Retinal pigment epithelial cell (primary cell): ENCODE results near the gene TBL1X.

Experiments used
- DNase-seq: peaks from one replicate; pipeline ENCODE4 v3.0.0-alpha.2; 2010; ENCODE audit warnings: low read depth
- H3K4me3 ChIP-seq: 2 replicates; pipeline ENCODE4 v1.5.1; 2011; ENCODE audit warnings: mild to moderate bottlenecking, low read length, control low read depth, moderate library complexity
- CTCF ChIP-seq: conservative IDR thresholded peaks from 2 replicates; pipeline ENCODE4 v1.5.1; 2011; ENCODE audit warnings: low read depth, low read length, control low read depth, inconsistent platforms

The TBL1X gene

GRCh38 chrX:9595174-9595573, 130.3 kb downstream of the TBL1X start:
- no peak for DNase-seq
- no peak for TF ChIP-seq CTCF

GRCh38 chrX:9596837-9597236, 132.0 kb downstream of the TBL1X start:
- H3K4me3 ChIP-seq, result no peak overlapping the region
- TF ChIP-seq CTCF, result no peak
- no peak for DNase-seq

More at GRCh38 chrX:9595174-9595573, 130.3 kb downstream of the TBL1X start:
- no peak overlapping the region for H3K4me3 ChIP-seq

- no peak for DNase-seq
- no peak overlapping the region for H3K4me3 ChIP-seq
- TF ChIP-seq CTCF, result no peak
Measured at GRCh38 chrX:9597361-9598035, 132.6 kb downstream of the TBL1X start.

GRCh38 chrX:9598344-9598743, 133.5 kb downstream of the TBL1X start:
- no peak for DNase-seq
- TF ChIP-seq CTCF, result no peak
- H3K4me3 ChIP-seq, result no peak overlapping the region

- no peak overlapping the region for H3K4me3 ChIP-seq
- no peak for DNase-seq
- no peak for TF ChIP-seq CTCF
Measured at GRCh38 chrX:9604111-9604907, 139.5 kb downstream of the TBL1X start.

GRCh38 chrX:9604908-9605306, 140.0 kb downstream of the TBL1X start:
- no peak for DNase-seq
- TF ChIP-seq CTCF, result no peak
- H3K4me3 ChIP-seq, result no peak overlapping the region

- H3K4me3 ChIP-seq, result no peak overlapping the region
- no peak for TF ChIP-seq CTCF
- no peak for DNase-seq
Measured at GRCh38 chrX:9605484-9605883, 140.6 kb downstream of the TBL1X start.
